Fibroblast of upper back skin (primary cell): ENCODE results near the gene DNAAF3.
"Not testable (repeated sequence)": the region's sequence is repeated elsewhere in the genome, so short reads cannot be mapped to it uniquely, and the experiment has no call there.

Experiments used
- DNase-seq: peaks from one replicate; pipeline ENCODE4 v3.0.0-alpha.2; 2013

Gene DNAAF3

DNA sequence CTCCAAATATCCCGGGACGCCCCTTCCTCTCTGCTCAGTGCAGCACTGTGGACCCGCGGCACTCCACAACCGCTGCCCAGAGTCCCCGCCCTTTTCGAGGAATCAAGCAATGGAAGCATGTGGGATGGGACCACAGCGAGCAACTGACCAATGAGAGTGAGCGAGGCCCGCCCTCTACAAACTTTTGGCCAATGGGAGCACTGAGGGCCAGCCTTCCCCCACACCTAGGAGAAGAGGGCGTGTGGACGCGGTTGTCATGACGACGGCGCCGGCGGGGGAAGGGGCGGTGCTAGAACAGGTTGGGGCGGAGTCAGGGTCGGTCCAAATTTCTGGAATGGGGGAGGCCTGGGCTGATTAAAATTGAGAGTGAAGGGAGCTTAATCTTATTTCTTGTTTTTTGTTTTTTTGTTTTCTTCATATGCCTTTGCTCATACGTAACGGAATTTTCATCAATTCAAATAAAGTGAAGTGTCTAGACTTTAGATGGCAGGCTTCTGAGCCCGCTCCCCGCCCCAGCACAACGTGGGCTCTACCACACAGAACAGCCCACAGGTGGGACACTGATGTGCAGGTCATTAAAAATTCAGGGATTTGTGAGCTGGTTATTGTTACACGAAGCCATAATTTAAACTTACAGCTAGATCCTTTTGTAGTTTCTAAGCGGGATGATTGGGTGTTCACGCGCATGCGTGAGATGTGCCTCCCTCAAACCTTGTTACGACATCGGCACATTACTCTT is at the start of gene DNAAF3:
TSS of gene DNAAF3 (minus strand) at position 84 of the 739 bp plus-strand sequence. CDS start 200 bp downstream, outside the sequence.
- peak; percentile 98 for DNase-seq

DNA sequence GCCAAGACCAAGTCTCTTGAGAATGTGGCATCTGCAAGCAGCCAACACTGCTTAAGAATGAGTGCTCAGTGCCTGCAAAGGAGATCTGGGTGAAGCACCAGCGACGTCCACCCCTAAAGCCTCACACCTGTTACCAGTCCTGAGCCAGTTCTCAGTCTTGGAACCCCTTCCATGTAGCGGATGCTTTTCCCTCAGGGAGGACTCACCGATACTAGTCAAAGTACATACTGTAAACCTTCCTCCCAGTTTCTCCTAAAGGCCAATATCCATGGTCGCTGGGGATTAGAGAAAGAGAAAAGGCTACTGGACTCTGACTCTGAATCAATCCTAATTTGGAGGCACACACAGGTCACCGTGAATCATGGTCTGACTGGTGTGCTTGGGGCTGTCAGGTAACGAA is 47.1 kb upstream of the DNAAF3 start:
- no peak for DNase-seq

DNA sequence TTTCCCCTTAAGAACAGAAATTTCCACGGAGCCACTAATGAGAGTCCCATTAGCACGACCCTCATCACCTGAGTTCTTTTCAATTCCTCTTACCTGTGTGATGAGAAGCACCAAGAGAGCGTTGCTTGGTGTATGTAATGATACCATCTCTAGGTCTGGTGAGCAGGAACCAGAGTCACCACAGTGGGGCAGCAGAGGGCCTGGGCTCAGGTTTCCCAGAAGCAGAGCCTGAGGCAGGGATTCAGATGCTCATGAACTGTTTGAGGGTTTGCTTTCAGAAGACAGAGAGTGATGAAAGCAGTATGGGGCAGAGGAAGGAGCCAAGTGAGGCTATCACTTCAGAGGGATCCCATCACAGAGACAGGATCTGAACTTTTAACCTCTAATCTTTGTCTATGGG is 46.0 kb upstream of the DNAAF3 start:
- DNase-seq: no peak

- DNase-seq: peak; percentile 92
Observed at GRCh38 chr19:55209693-55210472, 43.5 kb upstream of the DNAAF3 start.

- DNase-seq: no peak
Observed at GRCh38 chr19:55208880-55209692, 42.7 kb upstream of the DNAAF3 start, which contains the start of gene PTPRH. Gene PTPRH (minus strand): TSS chr19:55209501. CDS start chr19:55209433, 68 bp downstream.

DNA sequence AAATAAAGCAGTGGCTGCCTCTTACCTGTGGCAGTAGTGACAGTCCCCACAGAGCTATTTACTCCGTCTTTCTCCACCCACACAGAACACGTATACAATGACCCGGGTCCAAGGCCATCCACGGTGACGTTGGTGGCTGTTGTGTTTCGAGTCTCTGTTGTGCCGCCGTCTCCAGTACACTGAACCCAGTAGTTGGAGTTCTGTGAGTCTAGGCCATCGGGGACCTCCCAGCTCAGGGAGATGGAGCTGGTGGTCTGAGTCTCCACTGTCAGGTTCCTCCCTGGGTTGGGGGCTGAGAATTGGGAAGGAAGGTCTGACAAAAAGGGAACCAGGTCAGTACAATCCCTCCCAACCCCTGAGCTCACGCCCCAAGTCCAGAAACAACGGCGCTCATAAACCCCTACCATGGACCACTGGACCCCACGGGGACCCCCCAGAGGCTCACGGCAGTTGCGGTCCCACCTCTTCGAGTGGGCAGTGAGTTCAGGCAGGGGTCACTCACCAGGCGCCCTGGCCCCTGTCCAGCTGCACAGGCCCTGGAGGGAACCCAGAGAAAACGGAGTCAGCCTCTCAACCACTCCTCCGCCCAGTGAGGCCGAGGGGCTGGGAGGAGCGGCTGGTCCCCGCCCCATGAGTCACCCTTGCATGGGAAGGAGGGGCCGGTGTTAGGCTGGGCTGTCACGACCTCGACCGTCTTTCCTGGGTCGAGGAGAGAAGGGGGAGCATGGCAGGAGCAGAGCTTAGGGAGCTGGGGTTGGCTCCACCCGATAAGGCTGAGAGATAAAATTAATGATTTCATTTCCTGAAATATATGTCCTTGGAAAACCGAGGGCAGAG is 40.5 kb upstream of the DNAAF3 start:
- DNase-seq: peak; percentile 83

DNA sequence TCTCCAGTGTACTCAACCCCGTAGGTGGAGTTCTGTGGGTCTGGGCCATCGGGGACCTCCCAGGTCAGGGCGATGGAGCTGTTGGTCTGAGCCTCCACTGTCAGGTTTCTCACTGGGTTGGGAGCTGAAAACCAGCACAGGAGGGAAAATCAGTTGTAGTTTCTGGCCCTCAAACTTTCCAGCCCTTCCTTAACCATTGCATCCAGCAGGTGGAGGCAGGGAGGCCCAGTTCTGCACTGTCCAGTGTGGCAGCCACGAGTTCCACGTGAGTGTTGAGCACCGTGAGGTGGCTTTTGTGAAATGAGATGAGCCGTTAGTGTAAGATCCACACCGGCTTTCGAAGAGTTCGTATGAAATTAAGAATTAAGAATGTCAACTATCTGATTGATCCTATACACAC is 35.8 kb upstream of the DNAAF3 start:
- not testable (repeated sequence) for DNase-seq

DNA sequence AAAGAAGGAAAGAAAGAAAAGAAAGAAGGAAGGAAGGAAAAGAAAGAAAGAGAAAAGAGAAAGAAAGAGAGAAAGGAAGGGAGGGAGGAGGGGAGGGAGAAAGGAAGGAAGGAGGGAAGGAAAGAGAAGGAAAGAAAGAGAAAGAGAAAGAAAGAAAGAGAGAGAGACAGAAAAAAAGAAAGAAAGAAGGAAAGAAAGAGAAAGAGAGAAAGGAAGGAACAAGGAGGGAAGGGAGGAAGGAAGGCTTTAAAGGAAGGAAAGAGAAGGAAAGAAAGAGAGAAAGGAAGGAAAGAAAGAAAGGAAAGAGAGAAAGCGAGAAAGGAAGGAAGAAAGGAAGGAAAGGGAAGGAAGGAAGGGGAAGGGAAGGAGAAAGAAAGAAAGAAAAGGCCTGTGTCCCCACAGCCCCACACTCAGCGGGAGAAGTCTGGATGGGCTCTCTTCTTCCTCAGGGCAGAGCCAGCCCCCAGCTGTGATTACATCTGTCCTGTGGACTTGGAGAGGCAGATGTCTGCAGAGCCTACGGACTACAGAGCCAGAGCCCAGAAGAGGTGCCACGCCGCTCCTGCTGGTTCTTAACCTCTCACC is 33.3 kb upstream of the DNAAF3 start:
- DNase-seq: no peak

- no peak for DNase-seq
Observed at GRCh38 chr19:55198651-55199050, 32.2 kb upstream of the DNAAF3 start.

DNA sequence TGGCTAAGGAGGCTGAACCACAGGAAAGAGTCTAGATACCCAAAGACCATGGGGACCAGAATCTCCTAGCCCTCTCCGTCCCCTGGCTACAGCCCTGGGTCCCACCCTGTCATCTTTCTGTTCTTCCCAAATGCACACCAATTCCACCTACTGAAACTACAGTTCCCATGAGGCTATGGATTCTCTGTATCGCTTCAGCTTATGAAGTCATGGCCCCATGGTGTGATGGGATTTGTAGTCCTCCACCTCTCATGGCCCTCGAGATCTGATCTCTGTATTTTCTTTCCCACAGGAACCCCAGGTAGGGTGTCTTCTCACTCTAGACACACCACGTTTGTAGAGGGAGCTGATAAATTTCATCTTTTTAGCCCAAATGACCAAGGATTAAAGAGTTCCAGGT is 31.1 kb upstream of the DNAAF3 start:
- DNase-seq: no peak

GRCh38 chr19:55196803-55197202 is 30.4 kb upstream of the DNAAF3 start:
- no peak for DNase-seq

GRCh38 chr19:55193481-55193880 is 27.1 kb upstream of the DNAAF3 start:
- no peak for DNase-seq

- peak; percentile 79 for DNase-seq
Observed at GRCh38 chr19:55189403-55189835, 23.0 kb upstream of the DNAAF3 start.

DNA sequence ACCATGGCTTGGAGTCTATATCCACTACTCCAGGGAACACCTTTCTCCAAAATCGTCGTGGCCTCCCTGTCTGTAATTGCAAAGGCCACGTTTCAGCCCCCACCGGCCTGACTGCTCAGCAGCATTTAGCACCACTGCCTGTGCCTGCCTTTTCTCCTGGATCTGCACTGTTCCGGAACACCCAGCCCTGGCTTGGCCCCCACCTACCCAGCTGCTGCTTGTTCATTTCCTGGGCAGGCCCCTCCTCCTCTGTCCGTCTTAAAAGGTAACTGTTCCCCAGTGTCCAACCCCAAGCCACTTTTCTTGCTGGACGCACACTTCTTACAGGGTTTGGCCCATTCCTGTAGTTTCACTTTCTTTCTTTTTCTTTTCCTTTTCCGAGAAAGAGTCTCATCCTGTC is 22.2 kb upstream of the DNAAF3 start:
- DNase-seq: no peak

DNA sequence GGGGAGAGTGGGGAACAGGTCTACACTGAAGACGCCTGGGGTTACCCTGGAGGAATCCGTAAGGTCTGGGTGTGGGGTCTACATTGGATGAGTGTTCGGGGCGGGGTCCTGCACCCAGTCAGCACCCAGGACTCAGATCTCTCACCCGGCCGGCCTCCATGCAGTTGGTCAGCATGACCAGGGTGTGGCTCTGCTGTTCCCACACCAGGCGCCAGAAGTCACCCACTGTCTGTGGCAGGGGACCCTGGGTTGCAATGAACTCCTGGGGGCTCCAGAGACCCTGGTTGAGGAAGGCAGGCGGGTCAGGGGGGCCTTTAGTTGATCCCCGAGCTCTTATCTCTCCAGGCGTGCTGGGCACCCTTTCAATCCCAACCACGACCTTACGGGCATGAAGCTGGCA is 19.7 kb upstream of the DNAAF3 start:
- DNase-seq: no peak

DNA sequence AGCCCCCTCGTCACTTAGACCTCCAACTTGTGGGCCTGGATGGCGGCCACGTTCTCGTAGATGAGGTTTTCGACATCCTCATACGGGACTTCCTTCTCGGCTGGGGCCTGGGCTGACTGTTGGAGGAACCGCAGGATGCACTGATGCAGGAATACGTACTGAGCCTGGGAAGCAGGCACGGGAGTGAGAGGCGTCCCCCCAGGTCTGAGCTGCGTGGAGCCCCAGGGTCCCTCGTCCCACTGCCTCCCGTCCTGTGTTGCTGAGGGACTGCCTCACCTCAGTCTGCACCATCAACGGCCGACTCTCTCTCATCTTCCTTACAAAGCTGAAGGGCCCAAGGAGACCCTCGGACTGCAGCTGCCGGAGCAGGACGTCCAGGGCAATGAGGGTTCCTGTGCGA is 15.3 kb upstream of the DNAAF3 start:
- no peak for DNase-seq

DNA sequence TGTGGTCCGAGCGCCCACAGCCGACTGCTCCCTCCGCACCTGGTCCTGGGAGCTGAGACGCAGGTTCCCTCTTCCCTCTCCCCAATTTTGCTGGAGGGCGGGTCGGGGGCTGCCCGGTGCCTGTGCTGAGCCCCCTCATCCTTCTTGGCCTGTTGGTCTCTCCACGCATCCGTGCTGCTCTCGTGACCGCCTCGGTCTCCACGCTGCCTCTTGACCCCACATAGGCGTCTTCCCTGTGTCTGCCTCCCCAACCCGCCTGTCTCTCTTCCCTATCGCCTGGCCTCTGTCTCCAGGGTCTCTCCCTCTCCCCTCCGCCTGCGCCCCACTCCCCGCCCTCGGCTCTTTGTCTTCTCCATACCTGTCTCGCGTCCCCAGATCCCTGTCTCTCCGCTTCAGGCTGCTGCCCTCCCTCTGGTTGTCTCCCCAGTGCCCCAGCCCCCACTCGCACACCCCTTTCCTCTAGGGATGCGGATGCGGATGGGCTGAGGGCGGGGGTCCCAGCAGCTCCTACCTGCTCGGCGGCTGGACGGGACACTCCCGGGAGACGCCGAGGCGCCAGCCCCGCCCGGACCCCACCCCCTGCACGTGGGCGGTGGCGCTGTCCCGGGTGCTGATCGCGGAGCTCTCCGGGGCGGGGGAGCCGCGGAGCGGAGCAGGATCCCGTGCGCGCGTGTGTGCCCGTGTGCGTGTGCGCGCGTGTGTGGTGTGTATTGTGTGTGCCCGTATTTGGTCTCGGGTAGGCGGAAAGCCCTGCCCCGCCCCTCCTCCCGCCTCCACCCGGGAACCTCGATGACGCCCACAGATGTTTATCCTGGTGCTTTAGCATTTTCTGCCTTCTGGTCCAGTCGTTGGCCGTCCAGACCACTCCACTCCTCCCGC is 13.4 kb upstream of the DNAAF3 start, which contains the start of gene SYT5:
TSS of gene SYT5 (minus strand) at position 684 of the 879 bp plus-strand sequence. CDS start 1,248 bp downstream, outside the sequence.
- peak; percentile 14 for DNase-seq

DNA sequence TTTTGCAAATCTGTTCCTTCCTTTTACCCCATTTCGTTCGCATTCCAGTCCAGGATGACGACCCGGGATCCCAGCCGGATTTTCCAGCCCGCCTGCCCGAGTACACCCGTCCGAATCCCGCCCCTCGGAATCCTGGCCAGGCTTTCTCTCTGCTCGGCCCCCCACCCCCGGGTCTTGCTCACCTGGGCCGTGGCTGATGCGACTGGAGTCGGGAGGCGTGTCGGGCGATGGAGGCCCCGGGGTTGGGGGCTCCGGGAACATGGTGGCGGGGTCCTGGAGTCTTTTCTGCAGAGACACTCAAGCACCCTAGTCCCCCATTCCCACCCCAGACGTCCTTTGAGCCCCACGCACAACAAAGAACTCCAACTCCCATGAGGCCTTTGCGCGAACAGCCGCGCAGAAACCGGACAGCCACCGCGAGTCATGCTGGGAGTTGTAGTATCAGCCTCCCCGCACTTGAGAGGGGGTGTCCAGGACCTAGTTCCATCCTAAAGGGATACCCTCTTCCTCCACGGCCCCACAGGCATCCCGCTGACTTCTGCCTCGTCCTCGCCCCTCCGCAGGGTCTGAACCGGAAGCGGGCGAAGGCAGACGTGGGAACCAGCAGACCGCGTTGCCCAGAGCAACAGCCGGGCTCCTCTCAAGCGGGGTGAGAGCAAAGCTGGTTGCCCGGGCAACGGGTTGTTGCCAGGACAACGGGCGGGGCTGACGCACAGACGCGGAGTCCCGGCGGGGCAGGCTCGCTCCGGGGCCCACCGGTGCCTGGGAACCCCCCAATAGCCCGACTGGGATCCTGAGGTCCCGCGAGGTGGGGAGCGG is 12.6 kb upstream of the DNAAF3 start:
- peak; percentile 71 for DNase-seq

DNA sequence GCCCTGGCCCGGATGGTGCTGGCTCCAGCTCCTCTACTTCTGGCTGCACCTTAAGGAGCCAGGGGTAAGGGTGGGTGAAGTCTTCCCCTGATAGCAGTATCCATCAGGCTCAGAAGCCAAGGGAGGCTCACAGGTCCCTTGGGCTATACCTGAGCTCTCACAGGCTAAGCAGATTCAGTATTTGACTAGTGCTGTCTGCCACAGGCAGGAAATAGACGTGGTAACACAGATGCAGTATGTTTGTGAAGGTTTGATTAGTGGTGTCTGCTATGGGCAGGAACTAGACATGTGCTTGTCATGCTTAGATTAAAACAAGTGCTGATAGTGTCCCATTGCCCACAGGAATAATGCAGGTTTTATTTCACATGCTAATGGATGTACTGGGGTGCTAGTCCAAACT is 9.7 kb upstream of the DNAAF3 start:
- DNase-seq: no peak
